Esophagus muscularis mucosa (tissue), 4 donors: ENCODE results near the gene FANCI. TPM values are rescaled to one million over a fixed set of nuclear protein-coding genes. Genes with fewer than 3 reads are reported as not detected.

ENCODE experiments used
- DNase-seq: peaks from one replicate; pipeline ENCODE4 v3.0.0-alpha.2; 2017; ENCODE audit errors: extremely low spot score
- H3K27ac ChIP-seq, 4 donors: fragments of 200-600 bp; sonication (generic); replicated peaks in 1 of 4; 1 replicate in 3 of 4; 2 replicates in 1 of 4; pipeline ENCODE4 v1.5.1; 2016 to 2019; ENCODE audit warnings: mild to moderate bottlenecking in 1 of 4
- H3K27me3 ChIP-seq, 4 donors: fragments of 200-600 bp; sonication (generic); one replicate each; pipeline versions ENCODE4 v1.5.1 to v1.6.0; 2016 to 2019
- H3K36me3 ChIP-seq, 4 donors: fragments of 200-600 bp; sonication (generic); one replicate each; pipeline ENCODE4 v1.5.1; 2016 to 2019
- H3K4me1 ChIP-seq, 4 donors: fragments of 200-600 bp; sonication (generic); one replicate each; pipeline ENCODE4 v1.5.1; 2016 to 2019
- H3K4me3 ChIP-seq, 4 donors: fragments of 200-600 bp; sonication (generic); 1 replicate in 2 of 4; 2 replicates in 2 of 4; pipeline ENCODE4 v1.5.1; 2016 to 2019; ENCODE audit warnings: mild to moderate bottlenecking in 4 of 4, moderate library complexity in 1 of 4
- H3K9me3 ChIP-seq, 4 donors: fragments of 200-600 bp; sonication (generic); 1 replicate in 3 of 4; 2 replicates in 1 of 4; pipeline ENCODE4 v1.5.1; 2016 to 2019
- EP300 ChIP-seq: sonication (generic); formaldehyde crosslinking; IDR thresholded peaks from one replicate; pipeline ENCODE4 v1.6.1; 2017; ENCODE audit warnings: antibody characterized with exemption
- POLR2A ChIP-seq: fragments of 450-650 bp; IDR thresholded peaks from one replicate; pipeline ENCODE4 v1.6.1; 2017; ENCODE audit warnings: antibody characterized with exemption, moderate library complexity, mild to moderate bottlenecking, low read depth
- POLR2AphosphoS5 ChIP-seq, 2 donors: sonication (generic); formaldehyde crosslinking; IDR thresholded peaks; one replicate each; pipeline ENCODE4 v1.6.1; 2017; ENCODE audit warnings: antibody characterized with exemption in 2 of 2
- WGBS: methylation state at CpG from one replicate; pipeline ENCODE4 v1.1.5; 2018; 5-methylcytosine and 5-hydroxymethylcytosine counted together
- intact Hi-C: fragments of 100-400 bp; cut with DNase I; formaldehyde crosslinking; loops from one replicate; pipeline ENCODE4 v1.15.1; 2023
- total RNA-seq, 4 donors: library from RNA; depleted of rRNA; stranded (reverse); fragments of >200 nt; gene quantifications; one replicate each; pipeline versions ENCODE4 v1.1.0 to v1.2.1, GENCODE V29; 2016
- TF ChIP-seq, protein P1 (sequence below), 3 experiments: fragments of 200-600 bp in 2 of 3; fragments of 450-650 bp in 1 of 3; sonication (generic) in 2 of 3; IDR thresholded peaks; one replicate each; pipeline ENCODE4 v1.5.1; 2017 to 2019; ENCODE audit warnings: antibody characterized with exemption in 3 of 3, mild to moderate bottlenecking in 2 of 3, moderate library complexity in 1 of 3

Gene FANCI
- total RNA-seq = 10 to 100 TPM in 1 of 4 donors, 1 to 10 TPM in 3; 3.5 to 10.2 (median 4.0) TPM

DNA sequence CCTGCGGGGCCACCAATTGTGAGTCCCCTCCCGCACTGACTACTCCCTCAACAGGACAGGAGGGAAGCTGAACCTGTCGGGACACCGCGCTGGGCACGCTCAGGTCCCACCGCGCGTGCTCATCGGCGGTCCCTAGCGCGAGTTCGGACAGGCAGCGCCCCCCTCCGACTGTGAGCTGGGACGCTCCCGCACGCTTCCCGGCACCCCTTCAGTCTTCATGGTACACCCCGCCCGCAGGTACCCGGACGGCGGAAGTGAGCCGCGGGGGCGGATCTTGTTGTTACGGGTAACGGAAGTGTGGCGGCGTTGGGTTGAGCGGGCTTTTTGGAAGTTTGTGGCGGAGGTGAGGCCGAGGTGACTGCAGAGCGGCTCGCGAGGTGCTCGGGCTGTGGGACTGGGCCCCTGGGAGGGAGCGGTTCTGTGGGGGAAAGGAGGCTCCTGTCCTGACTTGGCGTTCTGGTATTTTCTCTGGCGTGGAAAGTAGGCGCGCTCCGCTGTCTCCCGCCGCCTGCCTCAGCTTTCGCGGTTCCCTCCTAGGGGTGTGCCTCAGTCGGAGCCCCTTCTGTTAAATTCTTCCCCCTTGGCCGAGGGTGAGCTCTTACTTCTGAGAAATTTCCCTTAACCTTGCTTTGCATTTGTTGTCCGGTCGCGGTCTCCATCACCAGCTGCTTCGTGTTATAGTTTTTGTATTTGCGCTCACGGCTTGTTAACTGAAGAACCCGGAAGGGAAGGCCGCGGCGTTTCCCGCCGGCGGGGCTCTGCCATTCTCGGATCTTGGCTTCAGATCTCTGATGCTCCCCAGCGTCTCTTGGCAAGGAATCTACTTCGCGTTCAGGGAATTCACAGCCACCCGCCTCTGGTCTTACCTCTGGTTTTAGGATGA lies at the start of gene FANCI:
TSS of gene FANCI (plus strand) at position 289 of the 883 bp plus-strand sequence. CDS start 3,669 bp downstream, outside the sequence.
- no peak for TF ChIP-seq EP300
- no peak for TF ChIP-seq POLR2A
- peak; percentile 75 to 88 for TF ChIP-seq POLR2AphosphoS5 (IDR thresholded peaks at IDR 0.05)
- TF ChIP-seq, protein P1, sequence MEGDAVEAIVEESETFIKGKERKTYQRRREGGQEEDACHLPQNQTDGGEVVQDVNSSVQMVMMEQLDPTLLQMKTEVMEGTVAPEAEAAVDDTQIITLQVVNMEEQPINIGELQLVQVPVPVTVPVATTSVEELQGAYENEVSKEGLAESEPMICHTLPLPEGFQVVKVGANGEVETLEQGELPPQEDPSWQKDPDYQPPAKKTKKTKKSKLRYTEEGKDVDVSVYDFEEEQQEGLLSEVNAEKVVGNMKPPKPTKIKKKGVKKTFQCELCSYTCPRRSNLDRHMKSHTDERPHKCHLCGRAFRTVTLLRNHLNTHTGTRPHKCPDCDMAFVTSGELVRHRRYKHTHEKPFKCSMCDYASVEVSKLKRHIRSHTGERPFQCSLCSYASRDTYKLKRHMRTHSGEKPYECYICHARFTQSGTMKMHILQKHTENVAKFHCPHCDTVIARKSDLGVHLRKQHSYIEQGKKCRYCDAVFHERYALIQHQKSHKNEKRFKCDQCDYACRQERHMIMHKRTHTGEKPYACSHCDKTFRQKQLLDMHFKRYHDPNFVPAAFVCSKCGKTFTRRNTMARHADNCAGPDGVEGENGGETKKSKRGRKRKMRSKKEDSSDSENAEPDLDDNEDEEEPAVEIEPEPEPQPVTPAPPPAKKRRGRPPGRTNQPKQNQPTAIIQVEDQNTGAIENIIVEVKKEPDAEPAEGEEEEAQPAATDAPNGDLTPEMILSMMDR (IDR thresholded peaks at IDR 0.05) = peak; percentile 46 to 59 (median 51)
- H3K27me3 ChIP-seq = no peaks in the 10 kb centered on the region

DNA sequence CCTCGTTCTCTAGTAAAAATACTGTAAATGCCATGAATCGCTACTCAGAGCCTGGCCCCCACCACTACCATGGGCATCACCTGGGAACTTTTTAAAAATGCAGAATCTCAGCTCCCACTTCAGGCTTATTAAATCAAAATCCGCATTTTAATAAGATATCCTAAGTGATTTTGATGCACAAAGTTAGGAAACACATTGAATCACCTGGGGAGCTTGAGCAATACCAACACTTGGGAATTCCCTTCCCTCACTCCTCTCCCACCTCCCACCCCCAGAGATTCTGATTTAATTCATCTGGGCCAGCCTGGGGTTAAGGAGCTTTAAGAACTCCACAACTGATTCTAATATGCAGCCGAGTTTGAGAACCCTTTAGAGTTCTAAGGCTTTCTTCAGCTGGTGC lies 49.2 kb upstream of the FANCI start:
- H3K4me3 ChIP-seq = no peak overlapping the region
- no peak for DNase-seq
- H3K27me3 ChIP-seq = no peaks in the 10 kb centered on the region
- H3K27ac ChIP-seq = no peak overlapping the region
- H3K4me1 ChIP-seq = peaks cover 10 to 19% (median 15%) of the 10 kb centered on the region in 4 donors
- H3K36me3 ChIP-seq = peaks cover 63 to 97% (median 79%) of the 10 kb centered on the region in 4 donors
- no peaks in the 10 kb centered on the region for H3K9me3 ChIP-seq
- WGBS = 78% methylated on average over 4 of the region's 4 CpGs
- intact Hi-C loops = no loop called here
- TF ChIP-seq, protein P1 (IDR thresholded peaks at IDR 0.05) = no peak
- TF ChIP-seq EP300 (no peak), POLR2A (no peak), POLR2AphosphoS5 (IDR thresholded peaks at IDR 0.05) (no peak)

More for the DNA sequence above, at the start of gene FANCI:
- 0% methylated on average over 43 of the region's 69 CpGs for WGBS
- DNase-seq = peak; percentile 97
- Histone ChIP-seq H3K4me1 (peaks cover 16 to 21% (median 17%) of the 10 kb centered on the region in 4 donors), H3K9me3 (no peaks in the 10 kb centered on the region), H3K36me3 (no peaks in the 10 kb centered on the region), H3K4me3 (peak within 1 kb of the TSS; percentile 61 to 86 (median 74)), H3K27ac (peak within 1 kb of the TSS; percentile 54 to 71 (median 60))
- intact Hi-C loops = loop anchor here (5.0 kb wide), 2 partner anchors 37 to 88 kb away; partner anchors contain the start of gene POLG

DNA sequence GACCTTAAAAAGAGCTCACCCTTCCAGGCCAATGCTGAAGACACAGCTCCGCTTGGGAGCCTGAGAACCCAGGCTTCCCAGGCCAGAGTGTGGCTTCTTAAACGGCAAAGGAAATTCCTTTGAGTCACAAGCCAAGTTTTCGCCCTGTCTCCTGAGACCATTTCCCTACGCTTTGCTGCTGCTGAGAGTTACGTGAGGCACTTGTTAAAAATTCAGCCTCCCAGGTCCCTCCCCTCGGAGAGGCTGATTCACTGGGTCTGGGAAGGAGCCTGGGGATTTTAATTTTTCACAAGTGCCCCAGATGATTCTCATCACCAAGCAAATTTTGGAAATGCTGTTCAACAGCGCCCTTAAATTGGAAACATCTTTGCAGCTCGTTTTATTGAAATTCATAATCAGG lies 47.9 kb upstream of the FANCI start:
- peaks cover 61 to 97% (median 79%) of the 10 kb centered on the region in 4 donors for H3K36me3 ChIP-seq
- peaks cover 10 to 26% (median 20%) of the 10 kb centered on the region in 4 donors for H3K4me1 ChIP-seq
- H3K27ac ChIP-seq = peak overlapping the region; percentile 13 to 59 (median 31)
- WGBS = 71% methylated on average over 8 of the region's 8 CpGs
- no peak for TF ChIP-seq EP300
- intact Hi-C loops = no loop called here
- H3K4me3 ChIP-seq = no peak overlapping the region
- H3K27me3 ChIP-seq = no peaks in the 10 kb centered on the region
- DNase-seq = no peak
- no peaks in the 10 kb centered on the region for H3K9me3 ChIP-seq

DNA sequence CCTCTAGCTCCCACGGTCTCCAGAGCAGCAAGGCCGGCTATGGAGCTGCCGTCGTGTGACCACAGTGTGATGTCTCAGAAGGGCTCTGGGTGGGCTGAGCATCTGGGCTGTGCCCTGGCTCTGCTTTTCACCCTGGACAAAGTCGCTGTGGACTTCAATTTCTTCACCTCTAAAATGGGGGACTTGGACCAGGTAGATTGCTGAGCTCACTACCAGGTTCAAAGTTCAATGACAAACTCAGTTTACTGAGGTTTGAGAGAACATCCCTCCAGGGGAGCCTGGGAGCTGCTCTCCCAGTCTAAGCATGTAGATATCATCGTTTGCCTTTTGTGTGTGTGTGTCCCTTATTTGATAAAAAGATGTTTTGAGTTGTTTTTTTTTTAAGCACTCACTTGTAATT lies 47.5 kb upstream of the FANCI start:
- Histone ChIP-seq H3K27ac (peak overlapping the region; percentile 4 to 59 (median 26)), H3K4me3 (no peak overlapping the region), H3K9me3 (no peaks in the 10 kb centered on the region), H3K4me1 (peaks cover 10 to 26% (median 20%) of the 10 kb centered on the region in 4 donors), H3K27me3 (no peaks in the 10 kb centered on the region), H3K36me3 (peaks cover 61 to 97% (median 78%) of the 10 kb centered on the region in 4 donors)
- DNase-seq = no peak
- WGBS = 82% methylated on average over 6 of the region's 6 CpGs
- no peak for TF ChIP-seq POLR2AphosphoS5 (IDR thresholded peaks at IDR 0.05)
- no peak for TF ChIP-seq POLR2A
- no peak for TF ChIP-seq EP300
- TF ChIP-seq, protein P1 (IDR thresholded peaks at IDR 0.05) = no peak
- intact Hi-C loops = no loop called here

DNA sequence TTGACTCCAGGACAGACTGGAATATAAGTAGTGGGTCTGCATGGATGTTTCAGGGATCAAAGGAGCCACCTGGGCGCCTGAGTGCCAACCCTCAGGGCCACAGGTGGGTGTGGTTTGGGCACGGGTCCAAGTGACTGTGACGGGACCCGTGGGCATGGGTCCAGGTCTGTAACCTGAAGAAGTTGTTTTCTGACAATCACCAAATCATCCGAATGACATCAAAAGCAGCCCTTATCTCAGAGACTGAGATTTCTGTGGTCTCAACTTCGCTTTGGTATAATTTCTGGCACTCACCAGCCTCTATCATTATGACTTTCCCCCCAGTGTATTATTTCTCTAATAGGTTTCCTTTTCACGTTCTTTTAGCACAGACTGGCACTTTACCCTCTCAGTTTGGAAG lies 46.8 kb upstream of the FANCI start:
- Histone ChIP-seq H3K9me3 (no peaks in the 10 kb centered on the region), H3K27ac (peak overlapping the region; percentile 24 to 59 (median 47)), H3K4me1 (peaks cover 10 to 26% (median 20%) of the 10 kb centered on the region in 4 donors), H3K4me3 (no peak overlapping the region), H3K36me3 (peaks cover 54 to 96% (median 72%) of the 10 kb centered on the region in 4 donors), H3K27me3 (no peaks in the 10 kb centered on the region)
- no peak for DNase-seq
- no peak for TF ChIP-seq EP300
- no peak for TF ChIP-seq POLR2AphosphoS5 (IDR thresholded peaks at IDR 0.05)
- TF ChIP-seq, protein P1 (IDR thresholded peaks at IDR 0.05) = no peak
- TF ChIP-seq POLR2A = no peak
- 57% methylated on average over 6 of the region's 7 CpGs for WGBS
- intact Hi-C loops = no loop called here
